Measurements from ENCODE around the gene HDAC4. TPM values are rescaled to one million over a fixed set of nuclear protein-coding genes. Genes with fewer than 3 reads are reported as not detected.

The HDAC4 gene
- polyA plus RNA-seq, 1 donor (not counting 4 experiments of a cell fraction or from before 2014, with no cell fraction given): 2.9 TPM

- no peaks in the 10 kb centered on the region for H3K9me1 ChIP-seq (ENCODE audit: control insufficient read depth, extremely low read depth, insufficient read depth, low read length)
- no peaks in the 10 kb centered on the region for H3K79me2 ChIP-seq (ENCODE audit: control insufficient read depth, insufficient read depth, low read length)
- no peak for DNase-seq (ENCODE audit: low read depth, low spot score)
- no peaks in the 10 kb centered on the region for H4K20me1 ChIP-seq (ENCODE audit: control insufficient read depth, extremely low read depth, insufficient read depth, low read length)
- dilution Hi-C loops (cut with MboI; ENCODE audit: extremely low pct_ligation_motif_present, low sequenced_read_pairs): no loop called here
- no peak for FAIRE-seq
- H3K9me3 ChIP-seq (ENCODE audit: control insufficient read depth, low read depth, low read length): no peaks in the 10 kb centered on the region
- no peaks in the 10 kb centered on the region for H3K36me3 ChIP-seq (ENCODE audit: control insufficient read depth in 2 of 2, extremely low read depth in 1 of 2, insufficient read depth in 2 of 2, low read length in 2 of 2)
- H3K4me1 ChIP-seq (ENCODE audit: control insufficient read depth, extremely low read depth, insufficient read depth, low read length): peaks cover 10% of the 10 kb centered on the region
- H3K4me2 ChIP-seq (ENCODE audit: control insufficient read depth, extremely low read depth, insufficient read depth, low read depth, low read length): no peak overlapping the region
- no peak overlapping the region for H3K9ac ChIP-seq (ENCODE audit: control insufficient read depth, extremely low read depth, insufficient read depth, low read length)
- H2AFZ ChIP-seq (ENCODE audit: control insufficient read depth, low read length): no peak overlapping the region
- no peak for TF ChIP-seq EZH2 (IDR thresholded peaks at IDR 0.05; ENCODE audit: low read length)
- no peak for TF ChIP-seq CTCF (optimal IDR thresholded peaks at IDR 0.05 in 1 of 3, IDR thresholded peaks at IDR 0.05 in 1 of 3, conservative IDR thresholded peaks at IDR 0.05 in 1 of 3; ENCODE audit: extremely low read depth in 1 of 3, insufficient read depth in 2 of 3, low read length in 3 of 3)
- peaks cover 17% of the 10 kb centered on the region for H3K27me3 ChIP-seq (ENCODE audit: control insufficient read depth, extremely low read depth, insufficient read depth, low read length)
- no peak overlapping the region for H3K4me3 ChIP-seq (ENCODE audit: control insufficient read depth in 2 of 3, extremely low read depth in 1 of 3, insufficient read depth in 2 of 3, low read depth in 1 of 3, low read length in 3 of 3)
- H3K27ac ChIP-seq (ENCODE audit: control insufficient read depth, insufficient read depth, low read length): no peak overlapping the region
Observed at GRCh38 chr2:239027391-239028252, 373.2 kb downstream of the HDAC4 start.

GRCh38 chr2:239026711-239027361 is 374.0 kb downstream of the HDAC4 start:
- DNase-seq (ENCODE audit: low read depth, low spot score) (no peak), FAIRE-seq (no peak)
- peaks cover 10% of the 10 kb centered on the region for H3K4me1 ChIP-seq (ENCODE audit: control insufficient read depth, extremely low read depth, insufficient read depth, low read length)
- no peak overlapping the region for H2AFZ ChIP-seq (ENCODE audit: control insufficient read depth, low read length)
- no peak overlapping the region for H3K4me3 ChIP-seq (ENCODE audit: control insufficient read depth in 2 of 3, extremely low read depth in 1 of 3, insufficient read depth in 2 of 3, low read depth in 1 of 3, low read length in 3 of 3)
- H3K27me3 ChIP-seq (ENCODE audit: control insufficient read depth, extremely low read depth, insufficient read depth, low read length): peaks cover 17% of the 10 kb centered on the region
- H3K79me2 ChIP-seq (ENCODE audit: control insufficient read depth, insufficient read depth, low read length): no peaks in the 10 kb centered on the region
- H3K4me2 ChIP-seq (ENCODE audit: control insufficient read depth, extremely low read depth, insufficient read depth, low read depth, low read length): no peak overlapping the region
- H3K9ac ChIP-seq (ENCODE audit: control insufficient read depth, extremely low read depth, insufficient read depth, low read length): no peak overlapping the region
- no peaks in the 10 kb centered on the region for H3K9me3 ChIP-seq (ENCODE audit: control insufficient read depth, low read depth, low read length)
- no peaks in the 10 kb centered on the region for H3K36me3 ChIP-seq (ENCODE audit: control insufficient read depth in 2 of 2, extremely low read depth in 1 of 2, insufficient read depth in 2 of 2, low read length in 2 of 2)
- TF ChIP-seq EZH2 (IDR thresholded peaks at IDR 0.05; ENCODE audit: low read length): no peak
- no peak for TF ChIP-seq CTCF (optimal IDR thresholded peaks at IDR 0.05 in 1 of 3, IDR thresholded peaks at IDR 0.05 in 1 of 3, conservative IDR thresholded peaks at IDR 0.05 in 1 of 3; ENCODE audit: extremely low read depth in 1 of 3, insufficient read depth in 2 of 3, low read length in 3 of 3)
- no peaks in the 10 kb centered on the region for H4K20me1 ChIP-seq (ENCODE audit: control insufficient read depth, extremely low read depth, insufficient read depth, low read length)
- dilution Hi-C loops (cut with MboI; ENCODE audit: extremely low pct_ligation_motif_present, low sequenced_read_pairs): no loop called here
- no peak overlapping the region for H3K27ac ChIP-seq (ENCODE audit: control insufficient read depth, insufficient read depth, low read length)
- H3K9me1 ChIP-seq (ENCODE audit: control insufficient read depth, extremely low read depth, insufficient read depth, low read length): no peaks in the 10 kb centered on the region
